Upper lobe of left lung (tissue), 4 donors: Measurements from ENCODE around the gene NKAIN4.

Source experiments
- CTCF ChIP-seq, 6 experiments: fragments of 450-650 bp in 4 of 6; fragments of 200-600 bp in 2 of 6; sonication (generic) in 2 of 6; IDR thresholded peaks; one replicate each; pipeline ENCODE4 v1.5.1; 2016 to 2019; ENCODE audit warnings: antibody characterized with exemption in 6 of 6
- POLR2A ChIP-seq, 4 donors: fragments of 450-650 bp; IDR thresholded peaks; one replicate each; pipeline ENCODE4 v1.5.1; 2016 to 2017; ENCODE audit warnings: antibody characterized with exemption in 4 of 4, mild to moderate bottlenecking in 2 of 4

GRCh38 chr20:63284981-63285524, 30.8 kb upstream of the NKAIN4 start:
- TF ChIP-seq CTCF (IDR thresholded peaks at IDR 0.05) (no peak), POLR2A (IDR thresholded peaks at IDR 0.05) (no peak)
